Activated gamma-delta T cell treated with anti-CD3 and anti-CD28 coated beads, Interleukin-2, amount 50 U/mL, for 16 hours (primary cell): ENCODE data around the gene OLFML2B.

Source experiments
- DNase-seq: peaks from one replicate; pipeline ENCODE4 v3.0.0-alpha.2; 2020; ENCODE audit warnings: low read depth

The OLFML2B gene

GRCh38 chr1:161945306-161946060, 78.2 kb downstream of the OLFML2B start:
- DNase-seq, result no peak

GRCh38 chr1:161944381-161944780, 79.3 kb downstream of the OLFML2B start:
- DNase-seq, result no peak

GRCh38 chr1:161943737-161944136, 79.9 kb downstream of the OLFML2B start:
- DNase-seq, result no peak

- no peak for DNase-seq
Measured at GRCh38 chr1:161941726-161942436, 81.8 kb downstream of the OLFML2B start.

GRCh38 chr1:161940866-161941591, 82.6 kb downstream of the OLFML2B start:
- no peak for DNase-seq

GRCh38 chr1:161936786-161937185, 86.9 kb downstream of the OLFML2B start:
- DNase-seq, result no peak

GRCh38 chr1:161935264-161935663, 88.4 kb downstream of the OLFML2B start:
- no peak for DNase-seq

GRCh38 chr1:161933592-161934588, 89.8 kb downstream of the OLFML2B start:
- no peak for DNase-seq
